ENCODE data around the gene CCDC6. TPM values are rescaled to one million over a fixed set of nuclear protein-coding genes. Genes with fewer than 3 reads are reported as not detected.

The CCDC6 gene
- total RNA-seq, 4 donors from 2014 or later: 65.5 to 104 (median 76.2) TPM

DNA sequence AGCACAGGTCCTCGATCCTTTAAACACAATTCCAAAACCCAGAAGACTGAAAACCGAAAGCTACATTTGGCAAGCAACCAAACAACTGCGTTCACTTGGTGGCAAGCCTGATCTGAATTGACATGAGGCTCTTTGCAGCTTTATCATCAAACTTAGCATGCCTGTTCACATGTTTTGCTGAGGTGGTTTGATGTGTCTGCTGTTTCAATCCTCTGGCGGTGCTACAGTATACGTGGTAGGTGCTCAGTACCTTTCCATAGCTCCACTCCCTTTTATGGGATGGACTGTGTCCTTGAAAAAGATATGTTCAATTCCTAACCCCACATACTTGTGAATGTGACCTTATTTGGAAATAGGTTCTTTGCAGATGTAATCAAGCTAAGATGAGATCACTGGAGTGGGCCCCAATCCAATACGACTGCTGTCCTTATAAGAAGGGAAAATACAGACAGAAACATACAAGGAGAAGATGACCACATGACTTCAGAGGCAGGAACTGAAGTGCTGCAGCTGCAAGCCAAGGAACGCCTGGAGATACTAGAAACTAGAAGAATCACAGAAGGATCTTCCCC is 33.4 kb downstream of the CCDC6 start:
- DNase-seq (ENCODE audit: low spot score in 2 of 2): peak in 1 of 2 donors; percentile 85

DNA sequence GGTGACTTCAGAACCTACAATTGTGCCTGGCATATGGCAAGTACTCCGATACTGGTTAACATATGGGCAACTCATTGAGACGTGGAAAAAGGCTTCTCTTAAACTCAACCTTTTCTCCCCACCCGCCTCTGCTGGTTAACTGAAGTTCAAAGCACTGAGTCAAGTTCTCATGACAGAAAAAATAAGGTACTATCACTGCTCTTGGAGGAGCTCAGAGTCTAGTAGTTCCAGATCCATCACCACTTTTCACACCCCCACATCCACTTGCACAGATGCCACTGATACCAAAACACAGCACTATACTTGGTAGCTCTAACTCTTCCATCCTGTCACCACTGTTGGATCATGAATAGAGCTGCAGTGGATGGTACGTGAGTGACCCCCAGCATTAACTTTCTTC is 36.2 kb downstream of the CCDC6 start:
- 92 to 94% methylated on average over 4 of the region's 4 CpGs for WGBS, 2 donors
- H3K4me3 ChIP-seq (ENCODE audit: low read depth, poor library complexity, severe bottlenecking): no peak overlapping the region
- intact Hi-C loops (cut with DNase I; ENCODE audit: low total_unique reads): no loop called here
- TF ChIP-seq POLR2A (IDR thresholded peaks at IDR 0.05): no peak
- TF ChIP-seq, protein P1, sequence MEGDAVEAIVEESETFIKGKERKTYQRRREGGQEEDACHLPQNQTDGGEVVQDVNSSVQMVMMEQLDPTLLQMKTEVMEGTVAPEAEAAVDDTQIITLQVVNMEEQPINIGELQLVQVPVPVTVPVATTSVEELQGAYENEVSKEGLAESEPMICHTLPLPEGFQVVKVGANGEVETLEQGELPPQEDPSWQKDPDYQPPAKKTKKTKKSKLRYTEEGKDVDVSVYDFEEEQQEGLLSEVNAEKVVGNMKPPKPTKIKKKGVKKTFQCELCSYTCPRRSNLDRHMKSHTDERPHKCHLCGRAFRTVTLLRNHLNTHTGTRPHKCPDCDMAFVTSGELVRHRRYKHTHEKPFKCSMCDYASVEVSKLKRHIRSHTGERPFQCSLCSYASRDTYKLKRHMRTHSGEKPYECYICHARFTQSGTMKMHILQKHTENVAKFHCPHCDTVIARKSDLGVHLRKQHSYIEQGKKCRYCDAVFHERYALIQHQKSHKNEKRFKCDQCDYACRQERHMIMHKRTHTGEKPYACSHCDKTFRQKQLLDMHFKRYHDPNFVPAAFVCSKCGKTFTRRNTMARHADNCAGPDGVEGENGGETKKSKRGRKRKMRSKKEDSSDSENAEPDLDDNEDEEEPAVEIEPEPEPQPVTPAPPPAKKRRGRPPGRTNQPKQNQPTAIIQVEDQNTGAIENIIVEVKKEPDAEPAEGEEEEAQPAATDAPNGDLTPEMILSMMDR (IDR thresholded peaks at IDR 0.05): no peak
- no peak for DNase-seq (ENCODE audit: low spot score in 2 of 2)

More for the DNA sequence above, 33.4 kb downstream of the CCDC6 start:
- intact Hi-C loops (cut with DNase I; ENCODE audit: low total_unique reads): no loop called here
- TF ChIP-seq, protein P1 (IDR thresholded peaks at IDR 0.05): no peak
- TF ChIP-seq POLR2A (IDR thresholded peaks at IDR 0.05): no peak
- H3K4me3 ChIP-seq (ENCODE audit: low read depth, poor library complexity, severe bottlenecking): no peak overlapping the region
- WGBS, 2 donors: 27 to 28% methylated on average over 7 of the region's 7 CpGs

DNA sequence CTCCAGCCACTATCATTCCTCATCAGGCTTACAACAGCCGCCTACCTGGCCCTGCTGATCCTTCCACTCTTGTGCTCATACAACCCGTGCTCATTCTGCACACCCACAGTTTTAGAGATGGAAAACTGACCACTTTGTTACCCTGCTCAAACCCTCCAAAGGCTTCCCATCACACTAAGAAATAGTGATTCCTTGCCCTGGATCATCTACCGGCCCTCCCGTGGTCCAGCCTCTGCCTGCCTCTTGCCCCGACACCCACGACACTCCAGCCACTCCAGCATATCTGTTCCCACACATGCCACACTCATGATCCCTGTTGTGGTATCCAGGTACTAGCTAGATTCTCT is 36.8 kb downstream of the CCDC6 start:
- TF ChIP-seq POLR2A (IDR thresholded peaks at IDR 0.05): no peak
- TF ChIP-seq, protein P1 (IDR thresholded peaks at IDR 0.05): no peak
- intact Hi-C loops (cut with DNase I; ENCODE audit: low total_unique reads): no loop called here
- DNase-seq (ENCODE audit: low spot score in 2 of 2): no peak
- no peak overlapping the region for H3K4me3 ChIP-seq (ENCODE audit: low read depth, poor library complexity, severe bottlenecking)
- 93 to 94% methylated on average over 6 of the region's 6 CpGs for WGBS, 2 donors

DNA sequence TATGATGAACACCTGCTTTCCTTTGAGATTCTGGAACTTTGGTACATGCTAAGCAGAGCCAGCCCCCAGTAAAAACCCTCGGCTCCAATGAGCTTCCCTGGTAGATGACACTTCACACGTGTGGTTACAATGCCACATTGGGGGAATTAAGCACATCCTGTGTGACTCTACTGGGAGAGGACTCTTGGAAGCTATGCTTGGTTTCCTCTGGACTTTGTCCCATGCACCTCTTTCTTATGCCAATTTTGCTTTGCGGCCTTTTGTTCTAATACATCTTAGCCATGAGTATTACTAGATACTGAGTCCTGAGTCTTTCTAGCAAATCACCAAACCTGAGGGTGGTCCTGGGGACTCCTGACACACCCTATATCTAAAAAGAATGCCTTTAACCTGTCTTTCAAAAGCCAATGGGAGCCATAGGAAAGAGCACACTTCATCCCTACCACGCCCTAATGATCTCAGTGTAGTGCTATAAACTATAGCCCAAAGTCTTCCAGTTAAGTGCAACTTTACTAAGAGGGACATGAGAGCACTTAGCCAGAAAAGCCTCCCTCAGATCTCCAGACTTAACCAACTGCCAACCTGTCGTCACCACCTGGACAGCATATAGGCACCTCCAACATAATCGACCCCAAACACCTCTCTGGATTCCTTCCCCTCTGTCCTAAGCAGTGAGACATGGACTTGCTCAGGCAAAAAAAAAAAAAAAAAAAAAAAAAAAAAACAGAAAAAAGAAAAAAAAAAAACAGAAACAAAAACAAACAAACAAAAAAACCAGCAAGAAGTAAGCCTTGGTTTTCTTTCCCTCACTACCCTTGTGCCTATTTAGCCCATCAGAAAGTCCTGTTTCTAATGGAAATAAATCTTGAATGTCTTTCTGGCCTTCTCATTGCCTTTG is 37.4 kb downstream of the CCDC6 start:
- TF ChIP-seq POLR2A (IDR thresholded peaks at IDR 0.05): no peak
- TF ChIP-seq, protein P1 (IDR thresholded peaks at IDR 0.05): no peak
- no peak for DNase-seq (ENCODE audit: low spot score in 2 of 2)
- intact Hi-C loops (cut with DNase I; ENCODE audit: low total_unique reads): no loop called here
- no peak overlapping the region for H3K4me3 ChIP-seq (ENCODE audit: low read depth, poor library complexity, severe bottlenecking)
- 76 to 81% methylated on average over 6 of the region's 6 CpGs for WGBS, 2 donors

DNA sequence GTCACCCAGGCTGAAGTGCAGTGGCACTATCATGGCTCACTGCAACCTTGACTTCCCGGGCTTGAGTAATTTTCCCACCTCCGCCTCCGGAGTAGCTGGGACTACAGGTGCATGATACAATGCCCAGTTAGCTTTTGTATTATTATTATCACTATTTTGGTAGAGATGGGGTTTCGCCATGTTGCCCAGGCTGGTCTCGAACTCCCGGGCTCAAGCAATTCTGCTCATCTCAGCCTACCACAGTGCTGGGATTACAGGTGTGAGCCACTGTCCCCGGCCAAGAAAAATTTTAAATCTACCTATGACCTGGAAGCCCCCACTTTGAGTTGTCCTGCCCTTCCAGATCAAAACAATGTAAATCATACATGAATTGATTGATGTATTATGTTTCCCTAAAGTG is 38.8 kb downstream of the CCDC6 start:
- TF ChIP-seq, protein P1 (IDR thresholded peaks at IDR 0.05): no peak
- TF ChIP-seq POLR2A (IDR thresholded peaks at IDR 0.05): no peak
- no peak for DNase-seq (ENCODE audit: low spot score in 2 of 2)
- intact Hi-C loops (cut with DNase I; ENCODE audit: low total_unique reads): no loop called here
- H3K4me3 ChIP-seq (ENCODE audit: low read depth, poor library complexity, severe bottlenecking): no peak overlapping the region
- WGBS, 2 donors: 98 to 99% methylated on average over 7 of the region's 7 CpGs

Data from lower leg skin (tissue), 4 donors.